Measurements from ENCODE around the gene AHDC1.

AHDC1 gene

GRCh38 chr1:27576806-27577227, 27.1 kb downstream of the AHDC1 start (continued):
- TF ChIP-seq ZNF830 (tag by site-specific recombination; IDR thresholded peaks at IDR 0.05; ENCODE audit: low read depth): no peak
- TF ChIP-seq FEZF1 (tag by site-specific recombination; IDR thresholded peaks at IDR 0.05): no peak
- TF ChIP-seq SP7 (tag by site-specific recombination; IDR thresholded peaks at IDR 0.05): no peak
- TF ChIP-seq, protein P1, sequence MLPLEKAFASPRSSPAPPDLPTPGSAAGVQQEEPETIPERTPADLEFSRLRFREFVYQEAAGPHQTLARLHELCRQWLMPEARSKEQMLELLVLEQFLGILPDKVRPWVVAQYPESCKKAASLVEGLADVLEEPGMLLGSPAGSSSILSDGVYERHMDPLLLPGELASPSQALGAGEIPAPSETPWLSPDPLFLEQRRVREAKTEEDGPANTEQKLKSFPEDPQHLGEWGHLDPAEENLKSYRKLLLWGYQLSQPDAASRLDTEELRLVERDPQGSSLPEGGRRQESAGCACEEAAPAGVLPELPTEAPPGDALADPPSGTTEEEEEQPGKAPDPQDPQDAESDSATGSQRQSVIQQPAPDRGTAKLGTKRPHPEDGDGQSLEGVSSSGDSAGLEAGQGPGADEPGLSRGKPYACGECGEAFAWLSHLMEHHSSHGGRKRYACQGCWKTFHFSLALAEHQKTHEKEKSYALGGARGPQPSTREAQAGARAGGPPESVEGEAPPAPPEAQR (tag by site-specific recombination; IDR thresholded peaks at IDR 0.05): no peak
- TF ChIP-seq SP2 (tag by site-specific recombination; IDR thresholded peaks at IDR 0.05): 0 out of 2 replicates have a peak, but pooled peaks have one; percentile 15
- TF ChIP-seq, protein P2, sequence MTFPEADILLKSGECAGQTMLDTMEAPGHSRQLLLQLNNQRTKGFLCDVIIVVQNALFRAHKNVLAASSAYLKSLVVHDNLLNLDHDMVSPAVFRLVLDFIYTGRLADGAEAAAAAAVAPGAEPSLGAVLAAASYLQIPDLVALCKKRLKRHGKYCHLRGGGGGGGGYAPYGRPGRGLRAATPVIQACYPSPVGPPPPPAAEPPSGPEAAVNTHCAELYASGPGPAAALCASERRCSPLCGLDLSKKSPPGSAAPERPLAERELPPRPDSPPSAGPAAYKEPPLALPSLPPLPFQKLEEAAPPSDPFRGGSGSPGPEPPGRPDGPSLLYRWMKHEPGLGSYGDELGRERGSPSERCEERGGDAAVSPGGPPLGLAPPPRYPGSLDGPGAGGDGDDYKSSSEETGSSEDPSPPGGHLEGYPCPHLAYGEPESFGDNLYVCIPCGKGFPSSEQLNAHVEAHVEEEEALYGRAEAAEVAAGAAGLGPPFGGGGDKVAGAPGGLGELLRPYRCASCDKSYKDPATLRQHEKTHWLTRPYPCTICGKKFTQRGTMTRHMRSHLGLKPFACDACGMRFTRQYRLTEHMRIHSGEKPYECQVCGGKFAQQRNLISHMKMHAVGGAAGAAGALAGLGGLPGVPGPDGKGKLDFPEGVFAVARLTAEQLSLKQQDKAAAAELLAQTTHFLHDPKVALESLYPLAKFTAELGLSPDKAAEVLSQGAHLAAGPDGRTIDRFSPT (tag by site-specific recombination; IDR thresholded peaks at IDR 0.05): 0 out of 2 replicates have a peak, but pooled peaks have one; percentile 17
- TF ChIP-seq ZNF488 (tag by site-specific recombination; IDR thresholded peaks at IDR 0.05): no peak
- no peak for TF ChIP-seq ZFP3 (tag by site-specific recombination; IDR thresholded peaks at IDR 0.05; ENCODE audit: low read depth)

- peak overlapping the region; percentile 53; the same call in 1 of the 2 replicates for H3K27ac ChIP-seq (ENCODE audit: extremely low read depth, low read depth, low read length)
- peak; percentile 25; the same call in 1 of the 2 replicates for TF ChIP-seq ZNF610 (tag by site-specific recombination; IDR thresholded peaks at IDR 0.05; ENCODE audit: borderline replicate concordance)
- TF ChIP-seq ZEB2 (tag by site-specific recombination; IDR thresholded peaks at IDR 0.05): peak; percentile 76
- TF ChIP-seq, protein P3, sequence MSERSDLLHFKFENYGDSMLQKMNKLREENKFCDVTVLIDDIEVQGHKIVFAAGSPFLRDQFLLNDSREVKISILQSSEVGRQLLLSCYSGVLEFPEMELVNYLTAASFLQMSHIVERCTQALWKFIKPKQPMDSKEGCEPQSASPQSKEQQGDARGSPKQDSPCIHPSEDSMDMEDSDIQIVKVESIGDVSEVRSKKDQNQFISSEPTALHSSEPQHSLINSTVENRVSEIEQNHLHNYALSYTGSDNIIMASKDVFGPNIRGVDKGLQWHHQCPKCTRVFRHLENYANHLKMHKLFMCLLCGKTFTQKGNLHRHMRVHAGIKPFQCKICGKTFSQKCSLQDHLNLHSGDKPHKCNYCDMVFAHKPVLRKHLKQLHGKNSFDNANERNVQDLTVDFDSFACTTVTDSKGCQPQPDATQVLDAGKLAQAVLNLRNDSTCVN (tag by site-specific recombination; optimal IDR thresholded peaks at IDR 0.05): peak; percentile 58
- TF ChIP-seq, protein P4, sequence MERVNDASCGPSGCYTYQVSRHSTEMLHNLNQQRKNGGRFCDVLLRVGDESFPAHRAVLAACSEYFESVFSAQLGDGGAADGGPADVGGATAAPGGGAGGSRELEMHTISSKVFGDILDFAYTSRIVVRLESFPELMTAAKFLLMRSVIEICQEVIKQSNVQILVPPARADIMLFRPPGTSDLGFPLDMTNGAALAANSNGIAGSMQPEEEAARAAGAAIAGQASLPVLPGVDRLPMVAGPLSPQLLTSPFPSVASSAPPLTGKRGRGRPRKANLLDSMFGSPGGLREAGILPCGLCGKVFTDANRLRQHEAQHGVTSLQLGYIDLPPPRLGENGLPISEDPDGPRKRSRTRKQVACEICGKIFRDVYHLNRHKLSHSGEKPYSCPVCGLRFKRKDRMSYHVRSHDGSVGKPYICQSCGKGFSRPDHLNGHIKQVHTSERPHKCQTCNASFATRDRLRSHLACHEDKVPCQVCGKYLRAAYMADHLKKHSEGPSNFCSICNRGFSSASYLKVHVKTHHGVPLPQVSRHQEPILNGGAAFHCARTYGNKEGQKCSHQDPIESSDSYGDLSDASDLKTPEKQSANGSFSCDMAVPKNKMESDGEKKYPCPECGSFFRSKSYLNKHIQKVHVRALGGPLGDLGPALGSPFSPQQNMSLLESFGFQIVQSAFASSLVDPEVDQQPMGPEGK (tag by site-specific recombination; IDR thresholded peaks at IDR 0.05): peak; percentile 53
- TF ChIP-seq CTCF (tag by site-specific recombination; IDR thresholded peaks at IDR 0.05): peak; percentile 87
- peak; percentile 56; the same call in 1 of the 2 replicates for TF ChIP-seq ZNF600 (tag by site-specific recombination; IDR thresholded peaks at IDR 0.05)
- peak; percentile 85 for TF ChIP-seq ZSCAN30 (tag by site-specific recombination; IDR thresholded peaks at IDR 0.05)
- TF ChIP-seq ZIC2 (tag by site-specific recombination; IDR thresholded peaks at IDR 0.05): peak; percentile 64
- peak; percentile 63; the same call in 1 of the 2 replicates for TF ChIP-seq ZNF335 (tag by site-specific recombination; conservative IDR thresholded peaks at IDR 0.05)
- peak; percentile 72 for TF ChIP-seq ZNF449 (tag by site-specific recombination; IDR thresholded peaks at IDR 0.05)
- TF ChIP-seq ZBTB20 (tag by site-specific recombination; IDR thresholded peaks at IDR 0.05): peak; percentile 56; the same call in 1 of the 2 replicates
- no peak for TF ChIP-seq ZNF473 (tag by site-specific recombination; IDR thresholded peaks at IDR 0.05)
- no peak for TF ChIP-seq ZNF311 (tag by site-specific recombination; IDR thresholded peaks at IDR 0.05; ENCODE audit: borderline replicate concordance)
- peak; percentile 37 for TF ChIP-seq GLIS1 (tag by site-specific recombination; IDR thresholded peaks at IDR 0.05)
- TF ChIP-seq OSR2 (tag by site-specific recombination; IDR thresholded peaks at IDR 0.05): peak; percentile 54
- TF ChIP-seq YY1 (tag by site-specific recombination; IDR thresholded peaks at IDR 0.05): no peak
Observed at GRCh38 chr1:27575840-27576331, 28.1 kb downstream of the AHDC1 start.

More at GRCh38 chr1:27575840-27576331, 28.1 kb downstream of the AHDC1 start:
- ChIA-PET POLR2A (interaction anchor here (0.9 to 2.3 kb wide), 6 partner anchors 19 to 86 kb away, joined by 4 to 20 read pairs (median 4); partner anchors contain the start of genes AHDC1 and WASF2), CTCF (interaction anchor here (0.6 to 3.5 kb wide), 11 partner anchors 8 to 294 kb away, joined by 3 to 33 read pairs (median 4); no protein-coding TSS in a partner anchor)
- Histone ChIP-seq H3K9me3 (ENCODE audit: control insufficient read depth, insufficient read depth, low read depth, low read length) (no peaks in the 10 kb centered on the region), H3K4me3 (ENCODE audit: low read depth, low read length) (peak overlapping the region; percentile 36), H3K36me3 (ENCODE audit: control insufficient read depth in 2 of 2, insufficient read depth in 1 of 2, low read length in 2 of 2) (no peaks in the 10 kb centered on the region), H3K4me1 (ENCODE audit: control insufficient read depth, insufficient read depth, low read length) (peaks cover 9% of the 10 kb centered on the region)
